ENCODE results near the gene SYVN1.

Gene SYVN1

DNA sequence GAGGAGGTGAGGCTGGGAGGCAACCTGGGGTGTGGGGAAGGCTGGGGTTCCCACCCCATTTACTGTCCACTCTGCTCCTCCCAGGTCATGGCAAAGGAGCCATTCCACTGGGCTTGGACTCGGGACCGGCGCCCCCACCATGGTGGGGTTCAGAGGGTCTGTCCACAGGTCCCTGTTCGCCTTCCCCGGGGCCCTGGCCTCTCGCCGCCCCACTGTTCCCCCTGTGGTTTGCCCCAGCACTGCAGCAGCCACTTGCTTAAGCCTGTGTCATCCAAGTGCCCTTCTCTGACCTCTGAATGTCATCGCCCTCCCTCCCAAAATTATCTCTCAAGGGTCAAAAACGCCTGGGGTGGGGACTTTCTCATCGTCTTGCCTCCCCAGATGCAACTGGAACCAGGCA is 38.3 kb upstream of the SYVN1 start:
- Histone ChIP-seq H3K79me2 (ENCODE audit: insufficient read depth, low read length) (no peaks in the 10 kb centered on the region), H4K20me1 (ENCODE audit: insufficient read depth, low read length) (no peaks in the 10 kb centered on the region), H3F3A (ENCODE audit: insufficient read depth, low read length) (no peaks in the 10 kb centered on the region), H3K4me2 (ENCODE audit: low read length) (no peak overlapping the region), H3K27ac (ENCODE audit: low read depth, low read length, poor library complexity, severe bottlenecking) (no peak overlapping the region), H3K27me3 (ENCODE audit: insufficient read depth, low read length) (no peaks in the 10 kb centered on the region), H3K4me1 (ENCODE audit: insufficient read depth, low read length, severe bottlenecking) (peaks cover 17% of the 10 kb centered on the region), H3K4me3 (ENCODE audit: low read depth, low read length, poor library complexity, severe bottlenecking) (no peak overlapping the region), H3K9me3 (ENCODE audit: low read length) (no peaks in the 10 kb centered on the region), H3K9me2 (ENCODE audit: low read depth, low read length) (no peaks in the 10 kb centered on the region), H3K36me3 (ENCODE audit: insufficient read depth, low read length) (no peaks in the 10 kb centered on the region), H3K9ac (ENCODE audit: low read length) (no peak overlapping the region), H2AFZ (ENCODE audit: low read length) (no peak overlapping the region)
- TF ChIP-seq, protein P1, sequence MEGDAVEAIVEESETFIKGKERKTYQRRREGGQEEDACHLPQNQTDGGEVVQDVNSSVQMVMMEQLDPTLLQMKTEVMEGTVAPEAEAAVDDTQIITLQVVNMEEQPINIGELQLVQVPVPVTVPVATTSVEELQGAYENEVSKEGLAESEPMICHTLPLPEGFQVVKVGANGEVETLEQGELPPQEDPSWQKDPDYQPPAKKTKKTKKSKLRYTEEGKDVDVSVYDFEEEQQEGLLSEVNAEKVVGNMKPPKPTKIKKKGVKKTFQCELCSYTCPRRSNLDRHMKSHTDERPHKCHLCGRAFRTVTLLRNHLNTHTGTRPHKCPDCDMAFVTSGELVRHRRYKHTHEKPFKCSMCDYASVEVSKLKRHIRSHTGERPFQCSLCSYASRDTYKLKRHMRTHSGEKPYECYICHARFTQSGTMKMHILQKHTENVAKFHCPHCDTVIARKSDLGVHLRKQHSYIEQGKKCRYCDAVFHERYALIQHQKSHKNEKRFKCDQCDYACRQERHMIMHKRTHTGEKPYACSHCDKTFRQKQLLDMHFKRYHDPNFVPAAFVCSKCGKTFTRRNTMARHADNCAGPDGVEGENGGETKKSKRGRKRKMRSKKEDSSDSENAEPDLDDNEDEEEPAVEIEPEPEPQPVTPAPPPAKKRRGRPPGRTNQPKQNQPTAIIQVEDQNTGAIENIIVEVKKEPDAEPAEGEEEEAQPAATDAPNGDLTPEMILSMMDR (IDR thresholded peaks at IDR 0.05; ENCODE audit: low read length) = no peak
- no peak for TF ChIP-seq EZH2 (IDR thresholded peaks at IDR 0.05; ENCODE audit: borderline replicate concordance, low read length)

DNA sequence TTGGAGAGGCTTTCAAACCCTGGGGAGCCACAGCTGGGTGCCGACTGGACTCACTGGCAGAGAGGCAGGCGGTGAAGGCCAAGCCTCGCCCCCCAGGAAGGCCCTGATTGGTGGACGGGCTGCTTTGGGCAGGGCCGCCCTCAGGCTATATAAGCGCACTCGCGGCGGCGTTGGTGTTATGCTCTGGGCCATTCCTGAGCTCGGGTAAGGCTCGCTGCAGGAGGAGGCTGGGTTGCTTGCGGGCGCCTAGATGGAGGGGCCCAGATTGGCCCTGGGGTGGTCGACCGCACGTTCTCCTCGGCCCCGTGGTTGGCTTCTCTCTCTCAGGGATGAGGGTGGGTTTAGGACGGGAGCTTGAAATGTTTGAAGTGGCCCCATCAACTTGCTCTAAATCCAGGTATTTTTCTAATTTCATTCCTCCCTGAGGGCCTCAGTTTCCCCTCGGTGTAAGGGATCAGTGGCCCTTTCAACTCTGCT is 35.8 kb upstream of the SYVN1 start, which contains the start of gene SPDYC:
Gene SPDYC (plus strand): TSS at position 176 of the 477 bp plus-strand sequence. CDS start 1,125 bp downstream, outside the sequence.
- H3K4me2 ChIP-seq (ENCODE audit: low read length) = peak within 1 kb of the TSS; percentile 39; the same call in 1 of the 2 replicates
- H3F3A ChIP-seq (ENCODE audit: insufficient read depth, low read length) = no peaks in the 10 kb centered on the region
- H4K20me1 ChIP-seq (ENCODE audit: insufficient read depth, low read length) = no peaks in the 10 kb centered on the region
- H3K27ac ChIP-seq (ENCODE audit: low read depth, low read length, poor library complexity, severe bottlenecking) = peak within 1 kb of the TSS; percentile 81
- no peak for TF ChIP-seq EZH2 (IDR thresholded peaks at IDR 0.05; ENCODE audit: borderline replicate concordance, low read length)
- TF ChIP-seq, protein P1 (IDR thresholded peaks at IDR 0.05; ENCODE audit: low read length) = no peak
- H3K4me1 ChIP-seq (ENCODE audit: insufficient read depth, low read length, severe bottlenecking) = peaks cover 22% of the 10 kb centered on the region
- H3K27me3 ChIP-seq (ENCODE audit: insufficient read depth, low read length) = no peaks in the 10 kb centered on the region
- H3K79me2 ChIP-seq (ENCODE audit: insufficient read depth, low read length) = no peaks in the 10 kb centered on the region
- H3K36me3 ChIP-seq (ENCODE audit: insufficient read depth, low read length) = no peaks in the 10 kb centered on the region
- no peaks in the 10 kb centered on the region for H3K9me2 ChIP-seq (ENCODE audit: low read depth, low read length)
- H2AFZ ChIP-seq (ENCODE audit: low read length) = peak within 1 kb of the TSS; percentile 88
- H3K4me3 ChIP-seq (ENCODE audit: low read depth, low read length, poor library complexity, severe bottlenecking) = peak within 1 kb of the TSS; percentile 3
- peak within 1 kb of the TSS; percentile 51 for H3K9ac ChIP-seq (ENCODE audit: low read length)
- no peaks in the 10 kb centered on the region for H3K9me3 ChIP-seq (ENCODE audit: low read length)

GRCh38 chr11:65169164-65169641 is 34.9 kb upstream of the SYVN1 start:
- Histone ChIP-seq H3K9me2 (ENCODE audit: low read depth, low read length) (no peaks in the 10 kb centered on the region), H3K27ac (ENCODE audit: low read depth, low read length, poor library complexity, severe bottlenecking) (peak overlapping the region; percentile 81), H3K4me1 (ENCODE audit: insufficient read depth, low read length, severe bottlenecking) (peaks cover 22% of the 10 kb centered on the region), H3K79me2 (ENCODE audit: insufficient read depth, low read length) (no peaks in the 10 kb centered on the region), H3K4me2 (ENCODE audit: low read length) (peak overlapping the region; percentile 39; the same call in 1 of the 2 replicates), H4K20me1 (ENCODE audit: insufficient read depth, low read length) (no peaks in the 10 kb centered on the region), H2AFZ (ENCODE audit: low read length) (peak overlapping the region; percentile 88), H3K27me3 (ENCODE audit: insufficient read depth, low read length) (no peaks in the 10 kb centered on the region), H3F3A (ENCODE audit: insufficient read depth, low read length) (no peaks in the 10 kb centered on the region), H3K9ac (ENCODE audit: low read length) (peak overlapping the region; percentile 51), H3K36me3 (ENCODE audit: insufficient read depth, low read length) (no peaks in the 10 kb centered on the region), H3K9me3 (ENCODE audit: low read length) (no peaks in the 10 kb centered on the region), H3K4me3 (ENCODE audit: low read depth, low read length, poor library complexity, severe bottlenecking) (peak overlapping the region; percentile 3)
- TF ChIP-seq, protein P1 (IDR thresholded peaks at IDR 0.05; ENCODE audit: low read length) = no peak
- TF ChIP-seq EZH2 (IDR thresholded peaks at IDR 0.05; ENCODE audit: borderline replicate concordance, low read length) = no peak

Data from OCI-LY1 (cell line).